GM18520 (cell line): Measurements from ENCODE around the gene CD24.
"Not testable (repeated sequence)": the region's sequence is repeated elsewhere in the genome, so short reads cannot be mapped to it uniquely, and the experiment has no call there.

Source experiments
- ATAC-seq: cut with Tn5 transposase; IDR thresholded peaks from one replicate; pipeline ENCODE4 v1.9.1; 2021; ENCODE audit not compliant: unreplicated experiment

Gene CD24

GRCh38 chr6:106970769-106971168 is 3.8 kb downstream of the CD24 start:
- not testable (repeated sequence) for ATAC-seq

DNA sequence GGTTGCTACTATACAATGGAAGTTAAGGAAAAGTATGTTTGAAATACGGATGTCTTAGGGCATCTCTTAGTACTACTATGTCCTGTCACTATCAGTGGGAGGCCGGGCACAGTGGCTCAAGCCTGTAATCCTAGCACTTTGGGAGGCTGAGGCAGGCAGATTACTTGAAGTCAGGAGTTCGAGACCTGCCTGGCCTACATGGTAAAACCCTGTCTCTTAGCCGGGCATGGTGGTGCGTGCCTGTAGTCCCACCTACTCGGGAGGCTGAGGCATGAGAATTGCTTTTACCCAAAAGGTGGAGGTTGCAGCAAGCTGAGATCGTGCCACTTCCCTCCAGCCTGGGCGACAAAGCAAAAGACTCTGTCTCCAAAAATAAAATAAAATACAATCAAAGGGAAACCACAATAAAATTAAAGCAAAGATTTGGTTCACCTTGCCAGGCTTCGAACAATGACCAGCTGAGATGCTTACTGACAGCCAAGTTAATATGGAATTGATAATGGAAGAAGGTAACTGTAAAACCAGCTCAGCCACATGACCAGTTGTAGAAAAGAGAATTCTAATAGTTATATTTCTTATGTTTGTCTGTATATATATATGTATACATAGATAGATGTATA is 6.5 kb downstream of the CD24 start:
- ATAC-seq, result no peak

DNA sequence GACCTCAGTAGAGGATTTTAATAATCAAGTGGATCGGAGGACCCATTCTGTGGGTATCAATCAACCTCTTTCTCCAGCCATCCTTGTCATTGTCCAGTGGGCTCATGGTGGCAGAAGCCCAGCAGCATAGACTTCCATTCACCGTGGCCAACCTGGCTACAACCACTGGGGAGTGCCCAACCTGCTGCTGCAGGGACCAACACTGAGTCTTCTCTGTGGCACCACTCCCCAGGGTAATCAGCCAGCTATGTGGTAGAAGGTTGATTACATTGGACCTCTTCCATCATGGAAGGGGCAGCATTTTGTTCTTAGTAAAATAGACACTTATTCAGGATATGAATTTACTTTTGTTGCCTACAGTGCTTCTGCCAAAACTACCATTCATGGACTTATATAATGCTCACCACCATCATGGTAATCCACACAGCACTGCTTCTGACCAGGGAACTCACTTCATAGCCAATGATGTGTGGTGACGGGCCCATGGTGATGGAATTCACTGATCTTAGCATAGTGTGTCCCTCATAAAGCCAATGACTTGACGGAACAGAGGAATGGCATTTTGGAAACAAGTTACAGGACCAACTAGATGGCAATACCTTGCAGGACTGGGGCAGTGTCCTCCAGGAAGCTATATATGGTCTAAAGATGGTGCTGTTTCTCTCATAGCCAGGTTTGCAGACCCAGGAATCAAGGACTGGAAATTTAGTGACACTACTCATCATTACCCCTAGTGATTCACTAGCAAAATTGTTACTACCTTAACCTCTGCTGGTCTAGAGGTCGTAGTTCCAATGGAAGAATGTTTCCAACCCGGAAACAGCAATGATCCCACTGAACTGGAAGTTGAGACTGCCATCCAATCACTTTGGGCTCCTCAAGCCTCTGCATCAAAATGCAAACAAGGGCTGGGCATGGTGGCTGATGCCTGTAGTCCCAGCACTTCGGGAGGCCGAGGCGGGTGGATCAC is 7.6 kb downstream of the CD24 start:
- no peak for ATAC-seq

DNA sequence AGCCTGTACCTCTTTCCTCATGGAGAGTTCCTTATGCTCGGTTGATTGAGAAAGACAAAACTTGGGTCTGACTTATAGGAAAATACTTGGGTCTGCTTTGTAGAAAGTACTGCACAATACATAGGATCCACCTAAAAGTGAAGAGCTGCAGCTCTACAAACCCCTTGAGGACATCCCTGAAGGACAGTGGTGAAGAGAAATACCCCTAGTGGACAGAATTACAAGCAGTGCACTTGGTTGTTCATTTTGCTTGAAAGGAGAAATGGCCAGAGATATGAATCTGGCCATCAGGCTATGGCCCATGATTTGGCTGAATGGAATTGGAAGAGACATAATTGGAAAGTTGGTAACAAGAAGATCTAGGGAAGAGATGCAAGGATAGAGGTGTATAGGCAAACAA is 8.3 kb downstream of the CD24 start:
- no peak for ATAC-seq

GRCh38 chr6:106964954-106965353 is 9.6 kb downstream of the CD24 start:
- no peak for ATAC-seq

DNA sequence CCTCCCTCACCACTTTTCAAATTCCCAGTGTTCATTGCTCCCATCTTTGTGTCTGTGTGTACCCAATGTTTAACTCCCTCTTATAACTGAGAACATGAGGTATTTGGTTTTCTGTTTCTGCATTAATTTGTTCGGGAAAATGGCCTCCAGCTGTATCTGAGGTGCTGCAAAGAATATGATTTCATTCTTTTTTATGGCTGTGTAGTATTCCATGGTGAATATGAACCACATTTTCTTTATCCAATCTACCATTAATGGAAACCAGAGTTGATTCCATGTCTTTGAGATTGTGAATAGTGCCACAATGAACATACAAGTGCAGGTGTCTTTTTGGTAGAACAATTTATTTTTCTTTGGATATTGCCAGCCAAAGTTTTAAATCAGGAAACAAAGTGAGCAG is 10.4 kb downstream of the CD24 start:
- ATAC-seq, result no peak

- no peak for ATAC-seq
Measured at GRCh38 chr6:106963544-106963943, 11.0 kb downstream of the CD24 start.

GRCh38 chr6:106961801-106962200 is 12.7 kb downstream of the CD24 start:
- ATAC-seq, result no peak

- no peak for ATAC-seq
Measured at GRCh38 chr6:106961136-106961535, 13.4 kb downstream of the CD24 start.

GRCh38 chr6:106959985-106960384 is 14.5 kb downstream of the CD24 start:
- no peak for ATAC-seq

GRCh38 chr6:106939848-106940247 is 34.7 kb downstream of the CD24 start:
- ATAC-seq, result no peak

DNA sequence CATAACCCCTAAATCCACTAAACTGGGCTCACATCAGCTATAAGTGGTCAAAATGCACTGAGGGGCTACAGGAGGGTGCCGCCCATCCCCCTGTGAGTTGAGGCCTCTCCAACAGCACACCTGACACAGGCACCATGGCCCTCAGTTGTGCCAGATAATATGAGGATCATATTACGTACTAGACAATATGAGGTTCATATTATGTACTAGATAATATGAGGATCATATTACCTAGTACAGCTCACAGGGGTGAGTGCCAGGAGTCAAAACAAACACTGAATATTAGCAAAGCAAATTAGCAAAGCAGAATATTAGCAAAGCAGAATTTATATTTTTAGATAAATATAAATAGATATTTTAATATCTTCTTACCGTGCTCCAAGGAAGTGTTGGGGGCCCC is 35.3 kb downstream of the CD24 start:
- ATAC-seq, result no peak

DNA sequence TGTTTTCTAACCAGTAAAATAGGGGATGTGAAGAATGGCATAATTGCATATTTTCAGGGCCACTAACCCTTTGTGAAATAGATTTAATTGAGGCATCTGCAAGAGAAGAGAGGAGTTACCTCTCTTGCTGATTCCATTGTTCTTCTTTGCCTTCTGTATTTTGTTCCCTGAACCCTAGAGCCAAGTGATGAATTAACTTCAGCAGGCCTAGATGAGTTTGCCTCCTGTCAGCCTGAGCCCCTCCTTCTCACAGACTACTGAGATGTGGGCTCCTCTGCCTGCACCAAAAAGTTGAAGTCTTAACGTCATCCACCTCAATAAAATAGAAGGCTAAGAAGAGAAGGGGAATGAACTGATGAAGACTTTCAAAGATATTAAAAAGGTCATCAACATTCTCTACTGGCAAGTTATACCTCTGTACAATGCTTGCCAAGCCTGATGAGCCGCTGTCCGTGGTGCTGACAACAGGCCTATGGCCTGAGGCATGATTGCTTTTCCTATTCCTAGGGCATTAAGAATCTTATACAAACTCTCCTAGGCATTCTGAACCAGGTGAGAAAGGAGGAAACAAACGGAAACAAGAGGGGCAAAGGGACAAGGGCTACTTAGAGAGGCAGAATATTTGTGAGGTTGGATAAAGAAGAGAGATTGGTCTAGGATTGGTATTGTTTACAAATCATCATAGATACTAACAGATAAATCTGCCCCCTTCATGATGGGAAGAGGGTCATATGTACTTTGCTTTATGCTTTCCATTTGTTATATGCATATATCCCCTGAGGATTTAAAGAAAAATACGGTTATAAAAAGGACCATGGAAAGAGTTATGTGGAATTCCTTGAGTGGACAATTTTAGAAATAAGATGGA is 46.8 kb downstream of the CD24 start:
- no peak for ATAC-seq

GRCh38 chr6:106925948-106926347 is 48.6 kb downstream of the CD24 start:
- ATAC-seq, result no peak

GRCh38 chr6:106924694-106925523 is 49.6 kb downstream of the CD24 start:
- no peak for ATAC-seq

- ATAC-seq, result no peak
Measured at GRCh38 chr6:106922626-106923025, 51.9 kb downstream of the CD24 start.
